ENCODE data around the gene APOBEC4. TPM values are rescaled to one million over a fixed set of nuclear protein-coding genes. Genes with fewer than 3 reads are reported as not detected.
A peak's percentile ranks its signal among the peaks of the same experiment; 100 is the strongest.

The APOBEC4 gene
- total RNA-seq, 4 donors from 2014 or later: not detected

- no peak for DNase-seq
- WGBS, 2 donors: 73 to 75% methylated on average over 10 of the region's 10 CpGs
- H3K27ac ChIP-seq: peak overlapping the region in 2 of 4 donors; percentile 14 to 71
- no peak overlapping the region for H3K4me3 ChIP-seq
- intact Hi-C loops (cut with DNase I): no loop called here
- H3K4me1 ChIP-seq: peaks cover 0 to 20% (median 11%) of the 10 kb centered on the region in 3 donors
- no peaks in the 10 kb centered on the region for H3K36me3 ChIP-seq
- no peaks in the 10 kb centered on the region for H3K27me3 ChIP-seq
- TF ChIP-seq CTCF (IDR thresholded peaks at IDR 0.05): no peak
- TF ChIP-seq POLR2A (IDR thresholded peaks at IDR 0.05): no peak
- H3K9me3 ChIP-seq: no peaks in the 10 kb centered on the region
Observed at GRCh38 chr1:183604038-183604808, 48.9 kb downstream of the APOBEC4 start.

GRCh38 chr1:183602510-183602909 is 50.6 kb downstream of the APOBEC4 start:
- intact Hi-C loops (cut with DNase I): no loop called here
- 100% methylated on average over 1 of the region's 1 CpG for WGBS, 2 donors
- DNase-seq: no peak
- no peak overlapping the region for H3K4me3 ChIP-seq
- H3K27me3 ChIP-seq: no peaks in the 10 kb centered on the region
- no peaks in the 10 kb centered on the region for H3K36me3 ChIP-seq
- H3K9me3 ChIP-seq: no peaks in the 10 kb centered on the region
- H3K27ac ChIP-seq: no peak overlapping the region
- H3K4me1 ChIP-seq: peaks cover 0 to 24% (median 7%) of the 10 kb centered on the region in 3 donors
- no peak for TF ChIP-seq POLR2A (IDR thresholded peaks at IDR 0.05)
- no peak for TF ChIP-seq CTCF (IDR thresholded peaks at IDR 0.05)

- no peak for DNase-seq
- H3K4me1 ChIP-seq: peaks cover 0 to 24% (median 7%) of the 10 kb centered on the region in 3 donors
- intact Hi-C loops (cut with DNase I): no loop called here
- TF ChIP-seq POLR2A (IDR thresholded peaks at IDR 0.05) (no peak), CTCF (IDR thresholded peaks at IDR 0.05) (no peak)
- no peaks in the 10 kb centered on the region for H3K27me3 ChIP-seq
- H3K27ac ChIP-seq: peak overlapping the region; percentile 29 to 52 (median 37)
- H3K36me3 ChIP-seq: no peaks in the 10 kb centered on the region
- H3K9me3 ChIP-seq: no peaks in the 10 kb centered on the region
- H3K4me3 ChIP-seq: no peak overlapping the region
- 60 to 72% methylated on average over 3 of the region's 3 CpGs for WGBS, 2 donors
Observed at GRCh38 chr1:183600634-183601033, 52.5 kb downstream of the APOBEC4 start.

GRCh38 chr1:183600136-183600535 is 53.0 kb downstream of the APOBEC4 start:
- Histone ChIP-seq H3K4me1 (peaks cover 0 to 24% (median 7%) of the 10 kb centered on the region in 3 donors), H3K9me3 (no peaks in the 10 kb centered on the region), H3K27ac (peak overlapping the region; percentile 3 to 52 (median 36)), H3K4me3 (no peak overlapping the region), H3K27me3 (no peaks in the 10 kb centered on the region), H3K36me3 (no peaks in the 10 kb centered on the region)
- WGBS, 2 donors: 59 to 66% methylated on average over 3 of the region's 3 CpGs
- no peak for TF ChIP-seq POLR2A (IDR thresholded peaks at IDR 0.05)
- TF ChIP-seq CTCF (IDR thresholded peaks at IDR 0.05): no peak
- intact Hi-C loops (cut with DNase I): no loop called here
- no peak for DNase-seq

- Histone ChIP-seq H3K4me3 (no peak overlapping the region), H3K27me3 (no peaks in the 10 kb centered on the region), H3K4me1 (peaks cover 0 to 24% (median 7%) of the 10 kb centered on the region in 3 donors), H3K36me3 (no peaks in the 10 kb centered on the region), H3K27ac (no peak overlapping the region), H3K9me3 (no peaks in the 10 kb centered on the region)
- intact Hi-C loops (cut with DNase I): no loop called here
- no peak for DNase-seq
- WGBS, 2 donors: 42 to 74% methylated on average over 2 of the region's 2 CpGs
- TF ChIP-seq POLR2A (IDR thresholded peaks at IDR 0.05): no peak
- TF ChIP-seq CTCF (IDR thresholded peaks at IDR 0.05): no peak
Observed at GRCh38 chr1:183598386-183598785, 54.7 kb downstream of the APOBEC4 start.

All from esophagus squamous epithelium (tissue), 5 donors.